PC-3 (cell line): ENCODE measurements around the gene BRWD1.

Experiments
- CTCF ChIP-seq: fragments of 300-600 bp; sonication (generic); conservative IDR thresholded peaks from 2 replicates; pipeline ENCODE4 v1.5.1; 2017; ENCODE audit warnings: antibody characterized with exemption, low read depth, mild to moderate bottlenecking, low read length
- EZH2 ChIP-seq: fragments of 300-600 bp; sonication (generic); IDR thresholded peaks from one replicate; pipeline ENCODE4 v1.6.1; 2017; ENCODE audit warnings: antibody characterized with exemption, mild to moderate bottlenecking, low read length; ENCODE audit not compliant: unreplicated experiment
- EZH2phosphoT487 ChIP-seq: fragments of 300-600 bp; sonication (generic); IDR thresholded peaks from 2 replicates; pipeline ENCODE4 v1.6.1; 2018; ENCODE audit warnings: mild to moderate bottlenecking, antibody characterized with exemption, low read length, borderline replicate concordance

GRCh38 chr21:39136711-39137110 is 176.7 kb downstream of the BRWD1 start:
- TF ChIP-seq EZH2 = no peak
- TF ChIP-seq CTCF = no peak
- no peak for TF ChIP-seq EZH2phosphoT487
